ENCODE results near the gene USP49. TPM values are rescaled to one million over a fixed set of nuclear protein-coding genes. Genes with fewer than 3 reads are reported as not detected.
A peak's percentile ranks its signal among the peaks of the same experiment; 100 is the strongest.

Gene USP49
- total RNA-seq, 3 donors from 2014 or later (not counting 1 experiment from before 2014, with no cell fraction given) = 6.4 to 15.1 (median 11.5) TPM

- no peak overlapping the region for H3K4me3 Mint-ChIP-seq
- no peaks in the 10 kb centered on the region for H3K27me3 ChIP-seq (ENCODE audit: control insufficient read depth, insufficient read depth, low read length)
- peaks cover 47% of the 10 kb centered on the region for H3K4me1 ChIP-seq (ENCODE audit: control insufficient read depth, insufficient read depth, low read length)
- intact Hi-C loops (cut with micrococcal nuclease) = no loop called here
- no peak for ATAC-seq
- H3K4me3 ChIP-seq (ENCODE audit: low read length) = no peak overlapping the region
- H3K27ac Mint-ChIP-seq = peak overlapping the region; percentile 45 to 95
- no peaks in the 10 kb centered on the region for H3K9me3 ChIP-seq (ENCODE audit: control insufficient read depth, insufficient read depth, low read length)
- no peaks in the 10 kb centered on the region for H3K27me3 Mint-ChIP-seq (ENCODE audit: low read depth in 2 of 2)
- H3K9me3 Mint-ChIP-seq = no peaks in the 10 kb centered on the region
- WGBS (ENCODE audit: insufficient coverage) = 65% methylated on average over 2 of the region's 2 CpGs
- H3K4me1 Mint-ChIP-seq = peaks cover 71% of the 10 kb centered on the region in 2 donors
- H3K36me3 Mint-ChIP-seq = peaks cover 7% of the 10 kb centered on the region
- H3K27ac ChIP-seq (ENCODE audit: low read length) = no peak overlapping the region
- DNase-seq = no peak
- TF ChIP-seq, protein P1, sequence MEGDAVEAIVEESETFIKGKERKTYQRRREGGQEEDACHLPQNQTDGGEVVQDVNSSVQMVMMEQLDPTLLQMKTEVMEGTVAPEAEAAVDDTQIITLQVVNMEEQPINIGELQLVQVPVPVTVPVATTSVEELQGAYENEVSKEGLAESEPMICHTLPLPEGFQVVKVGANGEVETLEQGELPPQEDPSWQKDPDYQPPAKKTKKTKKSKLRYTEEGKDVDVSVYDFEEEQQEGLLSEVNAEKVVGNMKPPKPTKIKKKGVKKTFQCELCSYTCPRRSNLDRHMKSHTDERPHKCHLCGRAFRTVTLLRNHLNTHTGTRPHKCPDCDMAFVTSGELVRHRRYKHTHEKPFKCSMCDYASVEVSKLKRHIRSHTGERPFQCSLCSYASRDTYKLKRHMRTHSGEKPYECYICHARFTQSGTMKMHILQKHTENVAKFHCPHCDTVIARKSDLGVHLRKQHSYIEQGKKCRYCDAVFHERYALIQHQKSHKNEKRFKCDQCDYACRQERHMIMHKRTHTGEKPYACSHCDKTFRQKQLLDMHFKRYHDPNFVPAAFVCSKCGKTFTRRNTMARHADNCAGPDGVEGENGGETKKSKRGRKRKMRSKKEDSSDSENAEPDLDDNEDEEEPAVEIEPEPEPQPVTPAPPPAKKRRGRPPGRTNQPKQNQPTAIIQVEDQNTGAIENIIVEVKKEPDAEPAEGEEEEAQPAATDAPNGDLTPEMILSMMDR (IDR thresholded peaks at IDR 0.05) = no peak
- peaks cover 92% of the 10 kb centered on the region for H3K36me3 ChIP-seq (ENCODE audit: control insufficient read depth, insufficient read depth, low read length)
Measured at GRCh38 chr6:41931792-41932191, 36.6 kb upstream of the USP49 start.

DNA sequence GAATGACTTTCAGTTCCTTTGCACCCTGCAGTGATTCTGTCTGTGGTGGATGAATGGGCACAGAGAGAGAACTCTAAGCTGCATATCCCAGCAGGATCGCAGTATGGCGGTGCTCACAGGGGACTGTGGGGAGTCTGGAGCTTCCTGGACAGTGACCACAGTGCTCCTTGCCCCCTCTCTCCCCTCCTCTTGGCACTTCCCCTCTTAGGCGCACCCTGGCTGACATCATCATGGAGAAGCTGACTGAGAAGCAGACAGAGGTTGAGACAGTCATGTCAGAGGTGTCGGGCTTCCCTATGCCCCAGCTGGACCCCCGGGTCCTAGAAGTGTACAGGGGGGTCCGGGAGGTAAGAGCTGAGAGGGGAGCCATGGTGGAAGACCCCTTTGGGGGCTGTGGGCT, 34.7 kb upstream of the USP49 start:
- no peaks in the 10 kb centered on the region for H3K36me3 Mint-ChIP-seq
- no peaks in the 10 kb centered on the region for H3K27me3 ChIP-seq (ENCODE audit: control insufficient read depth, insufficient read depth, low read length)
- no peak overlapping the region for H3K27ac ChIP-seq (ENCODE audit: low read length)
- TF ChIP-seq, protein P1 (IDR thresholded peaks at IDR 0.05) = no peak
- no peak for ATAC-seq
- peak overlapping the region; percentile 67 to 73 for H3K27ac Mint-ChIP-seq
- H3K9me3 ChIP-seq (ENCODE audit: control insufficient read depth, insufficient read depth, low read length) = no peaks in the 10 kb centered on the region
- peaks cover 82% of the 10 kb centered on the region for H3K36me3 ChIP-seq (ENCODE audit: control insufficient read depth, insufficient read depth, low read length)
- no peak overlapping the region for H3K4me3 Mint-ChIP-seq
- H3K4me1 Mint-ChIP-seq = peaks cover 60% of the 10 kb centered on the region in 2 donors
- H3K27me3 Mint-ChIP-seq (ENCODE audit: low read depth in 2 of 2) = no peaks in the 10 kb centered on the region
- no peak for DNase-seq
- intact Hi-C loops (cut with micrococcal nuclease) = no loop called here
- H3K9me3 Mint-ChIP-seq = no peaks in the 10 kb centered on the region
- H3K4me1 ChIP-seq (ENCODE audit: control insufficient read depth, insufficient read depth, low read length) = peaks cover 30% of the 10 kb centered on the region
- 86% methylated on average over 6 of the region's 6 CpGs for WGBS (ENCODE audit: insufficient coverage)
- no peak overlapping the region for H3K4me3 ChIP-seq (ENCODE audit: low read length)

DNA sequence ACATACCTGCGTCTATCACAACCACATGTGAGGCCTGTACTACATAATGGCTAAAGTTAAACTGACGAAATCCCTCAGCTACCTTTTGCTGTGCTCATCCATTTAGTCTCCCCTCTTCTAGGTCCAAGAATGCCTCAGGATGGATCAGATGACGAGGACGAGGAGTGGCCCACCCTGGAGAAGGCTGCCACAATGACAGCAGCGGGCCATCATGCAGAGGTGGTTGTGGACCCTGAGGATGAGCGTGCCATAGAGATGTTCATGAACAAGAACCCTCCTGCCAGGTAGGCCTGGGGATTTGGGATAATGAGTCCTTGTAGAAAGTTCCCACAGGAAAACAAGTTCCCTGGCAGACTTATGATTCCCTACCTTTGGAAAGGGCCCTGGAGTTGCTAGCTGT, 32.1 kb upstream of the USP49 start:
- DNase-seq = no peak
- peak overlapping the region; percentile 67 to 73 for H3K27ac Mint-ChIP-seq
- Histone ChIP-seq H3K27ac (ENCODE audit: low read length) (no peak overlapping the region), H3K27me3 (ENCODE audit: control insufficient read depth, insufficient read depth, low read length) (no peaks in the 10 kb centered on the region), H3K9me3 (ENCODE audit: control insufficient read depth, insufficient read depth, low read length) (no peaks in the 10 kb centered on the region), H3K4me3 (ENCODE audit: low read length) (no peak overlapping the region), H3K36me3 (ENCODE audit: control insufficient read depth, insufficient read depth, low read length) (peaks cover 62% of the 10 kb centered on the region), H3K4me1 (ENCODE audit: control insufficient read depth, insufficient read depth, low read length) (peaks cover 27% of the 10 kb centered on the region)
- no peaks in the 10 kb centered on the region for H3K9me3 Mint-ChIP-seq
- H3K4me3 Mint-ChIP-seq = no peak overlapping the region
- TF ChIP-seq, protein P1 (IDR thresholded peaks at IDR 0.05) = no peak
- no peaks in the 10 kb centered on the region for H3K36me3 Mint-ChIP-seq
- peaks cover 66 to 68% of the 10 kb centered on the region in 2 donors for H3K4me1 Mint-ChIP-seq
- WGBS (ENCODE audit: insufficient coverage) = 95% methylated on average over 6 of the region's 6 CpGs
- ATAC-seq = no peak
- H3K27me3 Mint-ChIP-seq (ENCODE audit: low read depth in 2 of 2) = no peaks in the 10 kb centered on the region
- intact Hi-C loops (cut with micrococcal nuclease) = no loop called here

DNA sequence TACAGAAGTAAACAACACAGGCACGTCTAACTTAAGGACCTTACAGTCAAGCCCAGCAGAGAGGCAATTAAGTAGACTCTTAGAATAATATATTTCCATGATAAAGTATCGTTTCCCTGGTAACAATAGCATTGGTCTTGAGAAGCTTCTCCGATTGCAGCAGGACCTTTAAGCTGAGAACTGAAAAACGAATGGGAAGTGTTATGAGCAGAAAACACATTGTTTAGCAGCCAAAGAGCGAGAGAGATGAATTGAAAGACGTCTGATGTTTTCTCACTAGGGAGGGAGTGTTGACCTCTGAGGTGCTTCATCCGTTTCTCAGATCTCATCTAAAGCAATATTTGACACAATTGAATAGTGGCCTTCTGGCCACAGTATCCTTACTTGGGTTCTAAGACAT, 27.0 kb upstream of the USP49 start:
- H3K9me3 Mint-ChIP-seq = no peaks in the 10 kb centered on the region
- H3K4me3 Mint-ChIP-seq = peak overlapping the region; percentile 96
- intact Hi-C loops (cut with micrococcal nuclease) = no loop called here
- no peaks in the 10 kb centered on the region for H3K36me3 Mint-ChIP-seq
- TF ChIP-seq, protein P1 (IDR thresholded peaks at IDR 0.05) = no peak
- ATAC-seq (peak; percentile 5 to 35 (median 26)), DNase-seq (peak in 1 of 2 donors; percentile 18)
- 2% methylated on average over 7 of the region's 7 CpGs for WGBS (ENCODE audit: insufficient coverage)
- peaks cover 60 to 61% of the 10 kb centered on the region in 2 donors for H3K4me1 Mint-ChIP-seq
- Histone ChIP-seq H3K27me3 (ENCODE audit: control insufficient read depth, insufficient read depth, low read length) (no peaks in the 10 kb centered on the region), H3K4me3 (ENCODE audit: low read length) (peak overlapping the region; percentile 94), H3K27ac (ENCODE audit: low read length) (peak overlapping the region; percentile 96), H3K9me3 (ENCODE audit: control insufficient read depth, insufficient read depth, low read length) (no peaks in the 10 kb centered on the region), H3K4me1 (ENCODE audit: control insufficient read depth, insufficient read depth, low read length) (peaks cover 33% of the 10 kb centered on the region), H3K36me3 (ENCODE audit: control insufficient read depth, insufficient read depth, low read length) (peaks cover 12% of the 10 kb centered on the region)
- H3K27me3 Mint-ChIP-seq (ENCODE audit: low read depth in 2 of 2) = no peaks in the 10 kb centered on the region
- H3K27ac Mint-ChIP-seq = peak overlapping the region; percentile 98

Measured in natural killer cell (primary cell).